ENCODE data around the gene PPP1R12B. TPM values are rescaled to one million over a fixed set of nuclear protein-coding genes. Genes with fewer than 3 reads are reported as not detected.
"Not testable (repeated sequence)": the region's sequence is repeated elsewhere in the genome, so short reads cannot be mapped to it uniquely, and the experiment has no call there.

The PPP1R12B gene
- total and polyA plus RNA-seq, 4 donors, result 6.0 to 122 (median 22.0) TPM

GRCh38 chr1:202544766-202545449, 196.4 kb downstream of the PPP1R12B start:
- Histone ChIP-seq H3K27ac (ENCODE audit: low read depth in 1 of 2, low read length in 1 of 2) (peak overlapping the region in 1 of 2 donors; percentile 66), H3K4me1 (ENCODE audit: control insufficient read depth in 5 of 5, insufficient read depth in 5 of 5, low read length in 5 of 5) (peaks cover 0 to 21% (median under 1%) of the 10 kb centered on the region in 5 donors)
- H3K9ac ChIP-seq (ENCODE audit: insufficient read depth in 1 of 2, low read length in 2 of 2); H3K4me3 ChIP-seq; ATAC-seq (ENCODE audit: insufficient read depth, low FRiP score); DNase-seq; H3K9me3 ChIP-seq (ENCODE audit: control insufficient read depth in 4 of 4, insufficient read depth in 3 of 4, low read length in 3 of 4); H3K27me3 ChIP-seq (ENCODE audit: control insufficient read depth in 3 of 3, insufficient read depth in 3 of 3, low read length in 2 of 3); H3K36me3 ChIP-seq (ENCODE audit: control insufficient read depth in 4 of 4, insufficient read depth in 4 of 4, low read length in 4 of 4): not testable (repeated sequence)
- 89 to 92% methylated on average over 6 of the region's 6 CpGs for WGBS, 2 donors

GRCh38 chr1:202545647-202546303, 197.3 kb downstream of the PPP1R12B start:
- H3K36me3 ChIP-seq (ENCODE audit: control insufficient read depth in 4 of 4, insufficient read depth in 4 of 4, low read length in 4 of 4); ATAC-seq (ENCODE audit: insufficient read depth, low FRiP score); DNase-seq; H3K9me3 ChIP-seq (ENCODE audit: control insufficient read depth in 4 of 4, insufficient read depth in 3 of 4, low read length in 3 of 4); H3K9ac ChIP-seq (ENCODE audit: insufficient read depth in 1 of 2, low read length in 2 of 2); H3K4me3 ChIP-seq; H3K27me3 ChIP-seq (ENCODE audit: control insufficient read depth in 3 of 3, insufficient read depth in 3 of 3, low read length in 2 of 3): not testable (repeated sequence)
- 83 to 86% methylated on average over 3 of the region's 3 CpGs for WGBS, 2 donors
- peaks cover 0 to 17% (median 0%) of the 10 kb centered on the region in 5 donors for H3K4me1 ChIP-seq (ENCODE audit: control insufficient read depth in 5 of 5, insufficient read depth in 5 of 5, low read length in 5 of 5)
- peak overlapping the region; percentile 53 to 66 for H3K27ac ChIP-seq (ENCODE audit: low read depth in 1 of 2, low read length in 1 of 2)

- ATAC-seq (ENCODE audit: insufficient read depth, low FRiP score); H3K4me3 ChIP-seq; H3K36me3 ChIP-seq (ENCODE audit: control insufficient read depth in 4 of 4, insufficient read depth in 4 of 4, low read length in 4 of 4); DNase-seq; H3K9ac ChIP-seq (ENCODE audit: insufficient read depth in 1 of 2, low read length in 2 of 2); H3K9me3 ChIP-seq (ENCODE audit: control insufficient read depth in 4 of 4, insufficient read depth in 3 of 4, low read length in 3 of 4); H3K27me3 ChIP-seq (ENCODE audit: control insufficient read depth in 3 of 3, insufficient read depth in 3 of 3, low read length in 2 of 3): not testable (repeated sequence)
- Histone ChIP-seq H3K4me1 (ENCODE audit: control insufficient read depth in 5 of 5, insufficient read depth in 5 of 5, low read length in 5 of 5) (peaks cover 0 to 16% (median 0%) of the 10 kb centered on the region in 5 donors), H3K27ac (ENCODE audit: low read depth in 1 of 2, low read length in 1 of 2) (peak overlapping the region; percentile 53 to 66)
- 54 to 81% methylated on average over 3 of the region's 3 CpGs for WGBS, 2 donors
Measured at GRCh38 chr1:202546377-202546776, 197.9 kb downstream of the PPP1R12B start.

GRCh38 chr1:202546796-202547195, 198.3 kb downstream of the PPP1R12B start:
- not testable (repeated sequence) for H3K27me3 ChIP-seq (ENCODE audit: control insufficient read depth in 3 of 3, insufficient read depth in 3 of 3, low read length in 2 of 3); H3K9ac ChIP-seq (ENCODE audit: insufficient read depth in 1 of 2, low read length in 2 of 2); DNase-seq; ATAC-seq (ENCODE audit: insufficient read depth, low FRiP score); H3K36me3 ChIP-seq (ENCODE audit: control insufficient read depth in 4 of 4, insufficient read depth in 4 of 4, low read length in 4 of 4); H3K9me3 ChIP-seq (ENCODE audit: control insufficient read depth in 4 of 4, insufficient read depth in 3 of 4, low read length in 3 of 4); H3K4me3 ChIP-seq
- WGBS, 2 donors, result 65 to 66% methylated on average over 3 of the region's 3 CpGs
- Histone ChIP-seq H3K27ac (ENCODE audit: low read depth in 1 of 2, low read length in 1 of 2) (peak overlapping the region in 1 of 2 donors; percentile 66), H3K4me1 (ENCODE audit: control insufficient read depth in 5 of 5, insufficient read depth in 5 of 5, low read length in 5 of 5) (peaks cover 0 to 13% (median 0%) of the 10 kb centered on the region in 5 donors)

- Histone ChIP-seq H3K27ac (ENCODE audit: low read depth in 1 of 2, low read length in 1 of 2) (no peak overlapping the region), H3K4me1 (ENCODE audit: control insufficient read depth in 5 of 5, insufficient read depth in 5 of 5, low read length in 5 of 5) (peaks cover 0 to 13% (median 0%) of the 10 kb centered on the region in 5 donors)
- no peak for ATAC-seq (ENCODE audit: insufficient read depth, low FRiP score)
Measured at GRCh38 chr1:202547215-202547614, 198.7 kb downstream of the PPP1R12B start.

GRCh38 chr1:202550088-202550487, 201.6 kb downstream of the PPP1R12B start:
- H3K9ac ChIP-seq (ENCODE audit: insufficient read depth in 1 of 2, low read length in 2 of 2); H3K4me3 ChIP-seq; H3K9me3 ChIP-seq (ENCODE audit: control insufficient read depth in 4 of 4, insufficient read depth in 3 of 4, low read length in 3 of 4); ATAC-seq (ENCODE audit: insufficient read depth, low FRiP score); H3K27me3 ChIP-seq (ENCODE audit: control insufficient read depth in 3 of 3, insufficient read depth in 3 of 3, low read length in 2 of 3); H3K27ac ChIP-seq (ENCODE audit: low read depth in 1 of 2, low read length in 1 of 2); H3K36me3 ChIP-seq (ENCODE audit: control insufficient read depth in 4 of 4, insufficient read depth in 4 of 4, low read length in 4 of 4); DNase-seq: not testable (repeated sequence)
- WGBS, 2 donors, result 92 to 93% methylated on average over 1 of the region's 1 CpG
- H3K4me1 ChIP-seq (ENCODE audit: control insufficient read depth in 5 of 5, insufficient read depth in 5 of 5, low read length in 5 of 5), result peaks cover 0 to 24% (median 3%) of the 10 kb centered on the region in 5 donors

More at GRCh38 chr1:202547215-202547614, 198.7 kb downstream of the PPP1R12B start:
- Histone ChIP-seq H3K36me3 (ENCODE audit: control insufficient read depth in 4 of 4, insufficient read depth in 4 of 4, low read length in 4 of 4) (no peaks in the 10 kb centered on the region), H3K4me3 (no peak overlapping the region), H3K9ac (ENCODE audit: insufficient read depth in 1 of 2, low read length in 2 of 2) (no peak overlapping the region), H3K9me3 (ENCODE audit: control insufficient read depth in 4 of 4, insufficient read depth in 3 of 4, low read length in 3 of 4) (no peaks in the 10 kb centered on the region), H3K27me3 (ENCODE audit: control insufficient read depth in 3 of 3, insufficient read depth in 3 of 3, low read length in 2 of 3) (no peaks in the 10 kb centered on the region)
- no peak for TF ChIP-seq CTCF (IDR thresholded peaks at IDR 0.05; ENCODE audit: control extremely low read depth, extremely low read depth)
- no peak for DNase-seq
